Measurements from ENCODE around the gene LRRTM2. TPM values are rescaled to one million over a fixed set of nuclear protein-coding genes. Genes with fewer than 3 reads are reported as not detected.
A peak's percentile ranks its signal among the peaks of the same experiment; 100 is the strongest.
"Not testable (repeated sequence)": the region's sequence is repeated elsewhere in the genome, so short reads cannot be mapped to it uniquely, and the experiment has no call there.

Gene LRRTM2
- total RNA-seq, 3 donors from 2014 or later, result under 0.01 to 1.4 (median 1.0) TPM

DNA sequence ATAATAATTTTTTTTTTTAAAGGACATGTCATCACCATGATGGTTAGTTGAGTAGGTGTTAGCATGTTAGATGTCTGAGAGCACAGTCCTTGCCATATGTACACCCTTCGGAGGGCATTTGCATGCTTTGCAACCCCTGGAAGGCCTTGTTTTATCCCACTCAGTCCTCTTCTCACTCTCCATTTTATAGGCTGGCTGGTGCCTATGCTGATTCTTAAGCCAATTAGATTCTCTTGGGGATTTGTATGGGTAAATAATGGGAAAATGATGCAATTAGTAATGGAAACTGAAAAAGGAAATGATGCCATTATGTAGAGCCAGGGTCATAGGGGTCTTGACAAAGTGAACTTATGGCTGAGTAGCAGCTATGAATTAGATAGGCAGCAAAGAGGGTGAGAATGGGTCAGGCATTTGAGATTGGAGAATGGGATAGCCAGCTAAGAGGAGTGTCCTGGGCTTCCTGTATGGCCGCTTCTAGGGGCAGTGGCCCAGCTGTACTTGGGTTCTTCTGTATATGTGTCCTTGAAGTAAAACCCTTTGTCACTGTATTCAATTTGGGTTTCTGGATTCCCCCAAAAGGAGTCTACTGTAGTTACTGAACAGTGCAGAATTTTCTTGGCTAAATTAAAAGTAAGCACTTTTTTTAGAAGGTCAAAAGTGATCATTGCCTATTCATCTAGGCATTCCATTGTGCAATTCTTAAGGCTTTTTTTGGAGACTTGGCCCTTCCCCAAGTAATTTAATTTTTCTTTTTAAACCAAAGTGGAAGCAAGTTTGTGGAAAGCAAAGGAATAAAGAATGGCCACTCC lies 31.6 kb downstream of the LRRTM2 start:
- H3K27ac ChIP-seq, result peak overlapping the region; percentile 48 to 56
- H3K4me1 ChIP-seq, result peaks cover 0 to 11% of the 10 kb centered on the region in 2 donors
- intact Hi-C loops (cut with DNase I; ENCODE audit: low total_unique reads), result no loop called here

GRCh38 chr5:138841531-138841930 lies 33.6 kb downstream of the LRRTM2 start:
- H3K4me1 ChIP-seq, result peaks cover 0 to 11% of the 10 kb centered on the region in 2 donors
- intact Hi-C loops (cut with DNase I; ENCODE audit: low total_unique reads), result no loop called here
- no peak overlapping the region for H3K4me3 ChIP-seq
- H3K27ac ChIP-seq, result no peak overlapping the region
- no peak for DNase-seq (ENCODE audit: low spot score in 2 of 2)
- TF ChIP-seq POLR2A (IDR thresholded peaks at IDR 0.05), result no peak
- TF ChIP-seq, protein P1, sequence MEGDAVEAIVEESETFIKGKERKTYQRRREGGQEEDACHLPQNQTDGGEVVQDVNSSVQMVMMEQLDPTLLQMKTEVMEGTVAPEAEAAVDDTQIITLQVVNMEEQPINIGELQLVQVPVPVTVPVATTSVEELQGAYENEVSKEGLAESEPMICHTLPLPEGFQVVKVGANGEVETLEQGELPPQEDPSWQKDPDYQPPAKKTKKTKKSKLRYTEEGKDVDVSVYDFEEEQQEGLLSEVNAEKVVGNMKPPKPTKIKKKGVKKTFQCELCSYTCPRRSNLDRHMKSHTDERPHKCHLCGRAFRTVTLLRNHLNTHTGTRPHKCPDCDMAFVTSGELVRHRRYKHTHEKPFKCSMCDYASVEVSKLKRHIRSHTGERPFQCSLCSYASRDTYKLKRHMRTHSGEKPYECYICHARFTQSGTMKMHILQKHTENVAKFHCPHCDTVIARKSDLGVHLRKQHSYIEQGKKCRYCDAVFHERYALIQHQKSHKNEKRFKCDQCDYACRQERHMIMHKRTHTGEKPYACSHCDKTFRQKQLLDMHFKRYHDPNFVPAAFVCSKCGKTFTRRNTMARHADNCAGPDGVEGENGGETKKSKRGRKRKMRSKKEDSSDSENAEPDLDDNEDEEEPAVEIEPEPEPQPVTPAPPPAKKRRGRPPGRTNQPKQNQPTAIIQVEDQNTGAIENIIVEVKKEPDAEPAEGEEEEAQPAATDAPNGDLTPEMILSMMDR (IDR thresholded peaks at IDR 0.05), result no peak
- no peak for TF ChIP-seq POLR2AphosphoS5 (IDR thresholded peaks at IDR 0.05)
- no peaks in the 10 kb centered on the region for H3K9me3 ChIP-seq
- no peaks in the 10 kb centered on the region for H3K36me3 ChIP-seq
- no peaks in the 10 kb centered on the region for H3K27me3 ChIP-seq

More for the DNA sequence above, 31.6 kb downstream of the LRRTM2 start:
- no peak for DNase-seq (ENCODE audit: low spot score in 2 of 2)
- H3K9me3 ChIP-seq, result no peaks in the 10 kb centered on the region
- H3K27me3 ChIP-seq, result no peaks in the 10 kb centered on the region
- no peaks in the 10 kb centered on the region for H3K36me3 ChIP-seq
- H3K4me3 ChIP-seq, result no peak overlapping the region
- no peak for TF ChIP-seq POLR2A (IDR thresholded peaks at IDR 0.05)
- TF ChIP-seq POLR2AphosphoS5 (IDR thresholded peaks at IDR 0.05), result no peak
- TF ChIP-seq, protein P1 (IDR thresholded peaks at IDR 0.05), result no peak

DNA sequence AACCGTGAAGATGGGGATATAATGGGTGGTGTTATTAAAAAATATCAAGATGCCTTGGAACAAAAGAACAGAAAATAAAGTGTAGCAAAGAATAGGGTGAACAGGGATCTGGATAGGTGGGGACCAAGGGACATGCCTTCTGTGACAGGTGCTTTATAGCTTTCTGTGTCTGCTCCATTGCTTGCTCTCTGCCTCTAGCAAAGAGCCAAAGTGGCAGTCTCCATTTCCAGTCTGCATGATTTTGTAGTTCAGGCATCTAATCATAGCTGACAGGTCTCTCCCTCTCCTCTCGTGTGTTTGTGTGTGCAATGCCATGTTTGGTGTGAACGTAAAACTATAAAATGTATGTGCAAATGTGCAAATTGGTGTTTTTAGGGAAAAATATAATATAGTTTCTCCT lies 35.0 kb downstream of the LRRTM2 start:
- no peaks in the 10 kb centered on the region for H3K27me3 ChIP-seq
- no peak overlapping the region for H3K27ac ChIP-seq
- H3K4me3 ChIP-seq, result no peak overlapping the region
- DNase-seq (ENCODE audit: low spot score in 2 of 2), result no peak
- TF ChIP-seq, protein P1 (IDR thresholded peaks at IDR 0.05), result no peak
- TF ChIP-seq POLR2AphosphoS5 (IDR thresholded peaks at IDR 0.05), result no peak
- TF ChIP-seq POLR2A (IDR thresholded peaks at IDR 0.05), result no peak
- H3K4me1 ChIP-seq, result peaks cover 0 to 11% of the 10 kb centered on the region in 2 donors
- no peaks in the 10 kb centered on the region for H3K36me3 ChIP-seq
- intact Hi-C loops (cut with DNase I; ENCODE audit: low total_unique reads), result no loop called here
- no peaks in the 10 kb centered on the region for H3K9me3 ChIP-seq

DNA sequence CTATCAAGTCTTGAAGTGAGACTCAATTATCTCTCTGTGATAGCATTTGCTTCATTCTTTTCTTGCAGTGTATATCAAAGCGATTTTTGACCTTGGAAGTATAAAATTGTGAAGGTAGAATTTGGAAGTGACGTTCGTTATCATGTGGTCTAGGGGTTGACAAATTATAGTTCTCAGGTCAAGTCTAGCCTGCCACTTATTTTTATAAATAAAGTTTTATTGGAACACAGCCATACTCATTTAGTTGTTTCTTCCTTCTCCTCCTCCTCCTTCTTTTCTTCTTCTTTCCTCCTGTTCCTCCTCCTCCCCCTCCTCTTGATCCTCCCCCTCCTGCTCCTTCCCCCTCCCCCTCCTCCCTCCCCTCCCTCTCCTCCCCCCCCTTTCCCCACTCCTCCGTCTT lies 38.0 kb downstream of the LRRTM2 start:
- peaks cover 0 to 5% of the 10 kb centered on the region in 2 donors for H3K4me1 ChIP-seq
- DNase-seq (ENCODE audit: low spot score in 2 of 2), result no peak
- H3K9me3 ChIP-seq, result no peaks in the 10 kb centered on the region
- no peaks in the 10 kb centered on the region for H3K27me3 ChIP-seq
- TF ChIP-seq, protein P1 (IDR thresholded peaks at IDR 0.05), result no peak
- no peak for TF ChIP-seq POLR2A (IDR thresholded peaks at IDR 0.05)
- TF ChIP-seq POLR2AphosphoS5 (IDR thresholded peaks at IDR 0.05), result no peak
- H3K4me3 ChIP-seq, result no peak overlapping the region
- intact Hi-C loops (cut with DNase I; ENCODE audit: low total_unique reads), result no loop called here
- H3K36me3 ChIP-seq, result no peaks in the 10 kb centered on the region
- H3K27ac ChIP-seq, result no peak overlapping the region

DNA sequence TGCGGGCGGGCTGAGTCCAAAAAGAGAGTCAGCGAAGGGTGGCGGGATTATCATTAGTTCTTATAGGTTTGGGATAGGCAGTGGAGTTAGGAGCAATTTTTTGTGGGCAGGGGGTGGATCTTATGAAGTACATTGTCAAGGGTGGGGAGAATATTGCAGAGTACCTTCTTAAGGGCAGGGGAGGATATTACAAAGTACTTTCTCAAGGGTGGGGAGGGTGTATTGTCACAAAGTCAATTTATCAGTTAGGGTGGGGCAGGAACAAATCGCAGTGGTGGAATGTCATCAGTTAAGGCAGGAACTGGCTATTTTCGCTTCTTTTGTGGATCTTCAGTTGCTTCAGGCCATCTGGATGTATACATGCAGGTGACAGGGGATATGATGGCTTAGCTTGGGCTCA lies 40.3 kb downstream of the LRRTM2 start:
- intact Hi-C loops (cut with DNase I; ENCODE audit: low total_unique reads); H3K9me3 ChIP-seq: not testable (repeated sequence)

More for the DNA sequence above, 40.3 kb downstream of the LRRTM2 start:
- not testable (repeated sequence) for DNase-seq (ENCODE audit: low spot score in 2 of 2); H3K27me3 ChIP-seq; H3K27ac ChIP-seq; H3K36me3 ChIP-seq; H3K4me3 ChIP-seq
- peaks cover 0 to 11% of the 10 kb centered on the region in 2 donors for H3K4me1 ChIP-seq
